HG03520 (cell line): ENCODE data around the gene PSMB3.

Experiments used
- ATAC-seq: cut with Tn5 transposase; IDR thresholded peaks from one replicate; pipeline ENCODE4 v1.9.1; 2021; ENCODE audit warnings: mild to moderate bottlenecking, moderate library complexity; ENCODE audit not compliant: unreplicated experiment

The PSMB3 gene

DNA sequence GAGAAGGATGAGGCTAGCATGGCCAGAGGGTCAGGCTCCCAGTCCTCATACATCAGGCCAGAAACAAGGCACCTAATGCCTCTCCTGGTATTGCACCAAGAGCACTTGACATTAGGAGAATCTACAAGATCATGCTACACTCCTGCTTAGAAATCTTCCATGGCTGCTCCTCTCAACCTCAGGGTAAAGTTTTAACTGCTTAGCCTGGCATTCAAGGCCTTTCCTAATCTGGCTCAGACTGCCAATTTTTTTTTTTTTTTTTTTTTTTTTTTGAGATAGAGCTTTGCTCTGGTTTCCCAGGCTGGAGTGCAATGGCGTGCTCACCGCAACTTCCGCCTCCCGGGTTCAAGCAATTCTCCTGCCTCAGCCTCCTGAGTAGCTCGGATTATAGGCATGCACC is 38.6 kb downstream of the PSMB3 start:
- ATAC-seq, result no peak

DNA sequence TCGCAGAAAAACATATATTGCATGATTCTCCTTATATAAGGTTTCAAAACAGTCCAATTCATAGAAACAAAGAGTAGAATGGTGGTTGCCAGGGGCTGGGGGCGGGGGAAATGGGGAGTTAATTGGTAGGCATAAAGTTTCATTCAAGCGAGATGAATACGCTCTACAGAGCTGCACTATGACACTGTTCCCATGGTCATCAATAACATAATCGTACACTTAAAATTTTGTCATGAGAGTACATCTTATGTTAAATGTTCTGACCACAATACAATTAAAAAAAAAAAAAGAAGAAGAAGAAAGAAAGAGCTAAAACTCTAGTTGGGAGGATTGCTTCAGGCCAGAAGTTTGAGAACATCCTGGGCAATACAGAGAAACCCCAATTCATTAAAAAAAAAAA is 41.7 kb downstream of the PSMB3 start:
- ATAC-seq, result no peak

DNA sequence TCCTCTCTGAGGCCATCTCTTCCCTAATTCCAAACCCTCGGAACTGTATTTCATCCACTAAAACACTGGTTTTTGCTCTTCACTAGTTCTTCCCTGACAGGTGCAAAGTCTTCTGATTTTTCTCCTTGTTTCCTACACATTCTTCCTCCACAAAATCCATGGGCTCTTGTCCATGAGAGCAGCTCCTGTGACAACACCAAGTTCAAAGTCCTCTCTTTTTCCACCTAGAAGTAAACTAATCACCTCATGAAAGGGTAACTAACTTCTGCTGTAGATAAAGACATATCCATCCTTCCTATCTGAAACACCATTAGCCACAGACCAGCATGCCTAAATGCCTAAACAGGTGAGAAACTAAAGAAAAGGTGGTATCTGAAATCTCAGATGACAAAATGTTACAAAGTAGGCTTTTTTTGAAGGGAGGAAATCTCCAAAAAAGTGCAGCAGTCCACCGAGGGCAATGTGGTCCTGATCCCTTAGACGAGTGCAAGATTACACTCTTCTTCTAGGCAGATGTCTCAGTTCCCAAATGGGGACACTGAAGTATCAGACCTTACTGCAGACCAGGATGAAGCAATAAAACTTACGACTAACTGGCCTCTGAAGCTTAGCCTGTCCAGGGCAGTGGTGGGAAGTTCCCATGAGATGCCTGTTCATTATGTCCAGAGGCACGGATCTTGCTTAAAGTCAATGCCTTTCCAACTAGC is 44.1 kb downstream of the PSMB3 start:
- no peak for ATAC-seq

DNA sequence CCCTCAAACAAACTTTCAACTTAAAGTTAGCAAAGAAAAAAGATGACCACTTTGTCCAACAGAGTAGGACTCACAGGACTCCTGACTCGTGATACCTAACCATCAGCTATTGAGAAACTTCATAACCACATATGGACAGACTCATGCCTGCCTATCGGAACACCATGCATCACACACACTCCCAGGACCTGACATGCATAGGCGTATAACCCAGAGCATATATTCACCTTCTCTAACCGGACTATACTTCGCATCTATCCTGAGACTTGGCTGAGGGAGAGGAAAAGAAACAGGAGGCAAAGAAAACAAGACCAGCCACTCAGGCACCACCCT is 44.6 kb downstream of the PSMB3 start:
- no peak for ATAC-seq

DNA sequence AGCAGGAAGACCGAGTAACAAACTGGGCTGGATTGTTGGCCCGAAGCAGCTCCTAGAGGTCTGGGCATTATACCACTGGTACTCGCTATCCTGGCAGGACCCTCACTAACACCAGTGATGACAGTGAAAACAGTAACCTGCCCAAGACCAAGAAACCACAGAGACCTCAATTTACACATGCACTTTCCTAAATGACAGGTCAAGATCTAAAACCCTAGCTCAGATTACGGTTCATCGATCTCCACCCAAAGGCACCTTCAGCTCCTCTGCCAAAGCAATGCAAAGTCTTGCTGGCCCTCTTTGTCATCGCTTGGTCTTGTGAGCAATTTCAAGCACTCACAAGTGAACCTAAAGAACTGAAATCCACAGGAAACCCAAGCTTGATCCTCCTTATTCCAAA is 45.3 kb downstream of the PSMB3 start:
- ATAC-seq, result no peak

DNA sequence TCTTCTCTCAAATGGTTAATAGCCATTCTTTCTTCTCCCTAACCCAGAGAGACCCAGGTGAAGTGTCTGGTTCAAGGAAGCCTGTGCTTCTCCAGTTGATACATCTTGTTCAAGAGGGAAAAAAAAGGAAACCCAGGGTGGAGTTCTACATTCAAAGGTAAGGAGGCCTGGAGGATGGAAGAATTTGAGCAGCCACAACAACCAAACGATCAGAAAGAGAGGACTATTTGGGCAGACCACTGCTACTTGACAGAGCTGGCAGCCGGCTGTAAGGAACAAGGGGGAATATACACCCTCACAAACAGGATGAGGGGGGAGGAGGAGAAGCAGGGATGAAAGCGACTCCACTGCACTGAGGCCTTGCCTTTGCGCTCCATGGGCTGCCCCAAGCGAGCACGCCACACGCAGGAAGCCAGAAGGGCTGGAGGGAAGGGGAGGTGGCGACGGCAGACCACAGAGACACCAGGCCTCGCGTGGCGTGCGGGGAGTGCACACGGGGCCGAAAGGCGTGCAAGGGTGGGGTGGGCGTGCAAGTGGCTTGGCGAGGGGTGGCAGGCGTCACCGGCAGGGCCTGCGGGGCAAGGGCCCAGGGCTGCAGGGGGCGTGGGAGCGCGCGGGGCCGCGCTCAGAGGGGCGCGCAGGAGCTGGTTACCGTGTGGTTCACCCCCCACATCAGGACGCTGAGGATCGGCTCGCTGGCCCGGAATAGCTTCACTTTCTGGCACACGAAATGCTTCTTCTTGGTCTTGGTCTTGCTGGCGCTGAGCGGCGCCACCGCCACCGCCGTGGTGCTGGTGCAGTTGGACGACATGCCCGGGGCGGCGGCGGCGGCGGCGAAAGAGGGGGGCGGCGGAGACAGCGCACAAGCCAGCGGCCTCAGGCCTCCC is 46.3 kb downstream of the PSMB3 start:
- peak; percentile 11 for ATAC-seq

DNA sequence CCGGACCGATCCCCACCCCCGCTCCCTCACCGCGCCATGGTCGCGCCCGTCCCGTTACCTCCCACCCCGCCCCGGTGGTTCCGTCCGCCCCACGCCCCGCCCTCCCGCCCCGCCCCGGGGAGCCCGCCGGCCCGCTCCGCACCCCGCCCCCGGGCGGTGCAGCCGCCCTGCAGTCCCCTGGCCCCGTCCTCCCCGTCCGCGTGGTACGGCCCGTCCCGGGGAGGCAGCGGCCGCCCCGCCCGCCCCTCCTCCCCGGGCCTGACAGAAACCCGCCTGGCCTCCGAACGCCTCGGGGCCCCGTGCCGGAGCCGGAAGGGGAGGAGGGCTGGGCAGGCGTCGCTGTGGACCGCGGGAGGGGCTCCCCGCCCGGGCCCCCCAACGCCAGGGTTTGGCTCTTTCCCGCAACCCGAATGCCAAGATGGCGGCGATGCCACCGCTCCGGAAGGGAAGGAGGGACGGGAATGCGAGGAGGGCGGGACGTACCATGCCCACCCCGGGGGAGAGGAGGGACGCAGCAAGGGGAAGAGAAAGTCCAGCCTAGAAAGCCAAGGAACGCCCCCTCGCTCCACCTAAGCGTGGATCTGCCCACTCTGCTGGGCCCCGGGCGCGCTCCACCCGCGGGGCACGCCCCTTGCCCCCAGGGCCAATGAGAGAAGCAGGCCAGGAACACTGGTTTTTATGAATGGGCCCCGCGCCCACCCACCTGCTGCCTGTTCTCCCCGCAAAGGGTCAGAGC is 47.1 kb downstream of the PSMB3 start, which contains the start of gene PIP4K2B:
PIP4K2B (minus strand) TSS at position 56 of the 736 bp plus-strand sequence. CDS start 132 bp downstream, outside the sequence.
- ATAC-seq, result peak; percentile 73

DNA sequence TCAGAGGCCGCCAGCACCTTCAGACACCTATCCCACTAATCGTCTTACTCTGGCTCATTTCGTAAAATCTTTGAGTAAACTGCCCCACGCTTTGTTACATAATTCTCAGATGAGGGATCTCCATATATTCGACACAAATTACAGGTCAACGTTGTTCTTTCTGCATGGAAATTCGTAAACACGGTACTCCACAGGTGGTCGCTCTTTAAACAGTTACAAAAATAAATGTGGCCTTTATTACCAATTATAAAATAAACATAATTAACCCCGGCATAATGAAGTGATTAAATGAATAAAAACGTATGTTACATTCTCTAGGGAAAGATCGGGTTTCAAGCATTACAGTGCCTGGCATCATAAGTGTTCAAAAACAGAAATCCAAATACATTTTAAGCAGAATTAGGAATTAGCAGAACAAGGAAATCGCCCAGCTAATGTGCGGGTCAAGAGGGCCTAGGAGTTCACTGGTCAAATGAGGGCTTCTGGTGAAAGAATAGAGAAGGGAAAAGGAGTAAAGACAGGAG is 47.8 kb downstream of the PSMB3 start:
- ATAC-seq, result no peak

DNA sequence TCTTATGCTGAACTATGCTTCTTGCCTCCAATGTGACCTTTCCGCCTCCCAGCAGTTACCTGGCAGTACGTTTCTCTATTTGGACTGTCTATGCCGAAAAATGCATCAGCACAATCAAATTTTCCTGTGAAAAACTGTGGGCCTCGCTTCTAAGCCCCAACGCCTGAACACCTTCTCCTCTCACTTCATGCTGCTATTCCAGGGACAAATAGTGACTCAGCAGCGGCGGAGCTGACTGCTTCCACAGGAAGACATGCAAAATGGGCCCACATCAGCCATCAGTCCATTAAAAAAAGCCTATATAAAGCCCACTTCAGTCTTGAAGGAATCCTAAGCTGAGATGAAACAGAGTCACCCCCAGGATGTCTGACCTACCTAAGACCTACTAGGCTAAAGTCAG is 57.3 kb downstream of the PSMB3 start:
- no peak for ATAC-seq
